T-helper 1 cell treated with Interleukin-12 subunit alpha and Interleukin-12 subunit beta and Interleukin-4 antibody, amounts not matched to agents 30 μg/mL and 1 μg/mL, for 36 hours (primary cell): ENCODE measurements around the gene ZMYND11.
"Not testable (repeated sequence)": the region's sequence is repeated elsewhere in the genome, so short reads cannot be mapped to it uniquely, and the experiment has no call there.

Source experiments
- H3K27ac Mint-ChIP-seq: one replicate; pipeline ENCODE4 v1.8.0; 2021; ENCODE audit warnings: mild to moderate bottlenecking, mixed read lengths
- H3K27me3 Mint-ChIP-seq: one replicate; pipeline ENCODE4 v1.8.0; 2021; ENCODE audit warnings: low read depth, mixed read lengths
- H3K36me3 Mint-ChIP-seq: one replicate; pipeline ENCODE4 v1.8.0; 2021; ENCODE audit warnings: low read depth, mixed read lengths
- H3K4me1 Mint-ChIP-seq: one replicate; pipeline ENCODE4 v1.8.0; 2021; ENCODE audit warnings: low read depth, mixed read lengths
- H3K4me3 Mint-ChIP-seq: one replicate; pipeline ENCODE4 v1.8.0; 2021; ENCODE audit warnings: mild to moderate bottlenecking, moderate library complexity, mixed read lengths
- H3K9me3 Mint-ChIP-seq: one replicate; pipeline ENCODE4 v1.8.0; 2021; ENCODE audit warnings: mixed read lengths

ZMYND11 gene

GRCh38 chr10:265816-266588 is 130.7 kb downstream of the ZMYND11 start:
- not testable (repeated sequence) for H3K27me3 Mint-ChIP-seq, H3K36me3 Mint-ChIP-seq, H3K9me3 Mint-ChIP-seq, H3K4me1 Mint-ChIP-seq, H3K27ac Mint-ChIP-seq, H3K4me3 Mint-ChIP-seq

DNA sequence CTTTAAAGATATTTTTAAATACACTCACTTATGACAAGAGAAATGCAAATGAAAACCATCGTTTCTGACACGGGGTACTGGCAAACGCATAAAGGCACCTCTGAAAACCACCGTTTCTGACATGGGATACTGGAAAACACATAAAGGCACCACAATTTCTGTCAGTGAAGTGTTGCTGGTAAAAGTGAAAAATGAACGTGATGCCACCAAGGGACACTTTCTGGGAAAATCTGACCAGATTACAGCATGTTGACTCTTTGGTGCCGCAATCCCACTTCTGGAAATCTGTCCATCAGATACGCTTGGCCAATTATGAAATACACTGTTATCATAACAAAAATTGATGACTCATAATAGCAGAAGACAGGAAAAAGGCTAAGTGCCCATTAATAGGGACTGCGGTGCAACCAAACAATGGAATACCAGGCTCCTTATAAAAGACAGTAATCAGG is 131.7 kb downstream of the ZMYND11 start:
- Mint-ChIP-seq H3K9me3 (no peaks in the 10 kb centered on the region), H3K27me3 (no peaks in the 10 kb centered on the region), H3K27ac (no peak overlapping the region), H3K4me1 (no peaks in the 10 kb centered on the region), H3K36me3 (no peaks in the 10 kb centered on the region), H3K4me3 (no peak overlapping the region)

- H3K27ac Mint-ChIP-seq = no peak overlapping the region
- no peaks in the 10 kb centered on the region for H3K27me3 Mint-ChIP-seq
- H3K36me3 Mint-ChIP-seq = no peaks in the 10 kb centered on the region
- no peaks in the 10 kb centered on the region for H3K9me3 Mint-ChIP-seq
- no peak overlapping the region for H3K4me3 Mint-ChIP-seq
- no peaks in the 10 kb centered on the region for H3K4me1 Mint-ChIP-seq
Observed at GRCh38 chr10:267705-268104, 132.4 kb downstream of the ZMYND11 start.

DNA sequence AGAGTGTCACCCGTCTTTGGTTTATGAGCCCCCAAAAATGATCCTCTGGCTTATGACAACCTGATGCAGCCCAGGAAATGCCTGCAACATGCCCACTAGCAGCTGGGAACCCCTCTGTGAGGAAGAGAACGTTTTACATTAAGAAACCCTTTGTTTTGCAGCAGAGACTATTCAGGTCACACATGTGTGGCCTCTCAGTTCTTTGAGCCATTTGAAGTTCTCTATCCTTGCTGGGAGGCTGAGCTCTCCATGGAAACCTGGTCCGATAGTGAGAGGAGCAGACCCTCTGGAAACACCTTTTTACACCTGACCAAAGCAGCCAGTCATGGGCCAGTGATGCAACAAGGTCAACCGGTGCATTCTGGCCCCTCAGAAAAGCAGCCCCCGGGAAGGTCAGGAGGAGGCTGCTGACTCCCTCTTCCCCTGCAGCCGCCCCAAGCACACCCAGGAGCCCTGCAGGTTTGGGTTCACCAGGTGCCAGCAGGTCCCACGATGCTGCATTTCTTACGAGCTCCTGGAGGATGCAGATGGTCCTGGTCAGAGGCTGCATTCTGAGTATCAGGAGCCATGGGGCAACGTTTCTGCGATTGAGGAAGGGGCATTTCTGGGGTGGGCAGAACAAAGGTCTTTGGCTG is 134.3 kb downstream of the ZMYND11 start:
- H3K27me3 Mint-ChIP-seq = no peaks in the 10 kb centered on the region
- H3K27ac Mint-ChIP-seq = no peak overlapping the region
- no peaks in the 10 kb centered on the region for H3K9me3 Mint-ChIP-seq
- no peak overlapping the region for H3K4me3 Mint-ChIP-seq
- H3K4me1 Mint-ChIP-seq = no peaks in the 10 kb centered on the region
- no peaks in the 10 kb centered on the region for H3K36me3 Mint-ChIP-seq

DNA sequence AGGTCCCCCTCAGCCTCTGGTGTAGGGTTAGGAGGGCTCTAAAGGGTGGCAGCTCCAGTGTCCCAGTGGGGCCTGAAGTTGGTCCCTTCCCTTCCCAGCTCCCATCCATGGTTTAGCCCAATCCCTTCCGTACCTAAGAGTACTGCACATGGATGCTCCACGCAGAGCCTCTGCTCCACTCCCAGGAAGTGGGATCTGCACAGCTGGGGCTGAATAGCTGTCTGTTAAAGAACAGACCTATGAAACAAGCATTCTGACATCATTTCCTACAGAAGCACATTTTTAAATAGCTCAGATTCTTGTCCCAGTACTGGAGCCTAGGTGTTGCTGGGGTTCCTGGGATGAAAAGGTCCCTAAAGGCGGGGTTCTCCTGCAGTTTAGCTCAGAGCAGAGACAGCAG is 135.9 kb downstream of the ZMYND11 start:
- Mint-ChIP-seq H3K4me1 (no peaks in the 10 kb centered on the region), H3K27ac (no peak overlapping the region), H3K27me3 (no peaks in the 10 kb centered on the region), H3K4me3 (no peak overlapping the region), H3K36me3 (no peaks in the 10 kb centered on the region), H3K9me3 (no peaks in the 10 kb centered on the region)

DNA sequence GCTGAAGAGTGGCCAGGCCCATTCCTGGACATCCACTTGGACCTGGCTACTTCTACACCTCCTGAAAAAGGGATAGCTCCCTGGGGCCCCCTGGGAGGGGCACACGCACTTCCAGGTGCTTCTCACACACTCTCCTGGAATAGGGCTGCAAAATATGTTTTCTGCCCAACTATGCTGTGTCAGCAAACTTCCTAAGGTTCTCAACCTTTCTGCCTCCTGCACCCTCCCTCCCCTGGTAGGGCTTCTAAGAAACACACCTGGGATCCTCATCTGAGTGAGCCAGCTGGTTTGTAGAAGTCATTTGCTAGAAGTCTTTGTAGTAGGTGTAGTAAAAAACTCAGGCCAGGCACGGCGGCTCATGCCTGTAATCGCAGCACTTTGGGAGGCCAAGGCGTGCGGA is 136.5 kb downstream of the ZMYND11 start:
- Mint-ChIP-seq H3K9me3 (no peaks in the 10 kb centered on the region), H3K4me3 (no peak overlapping the region), H3K36me3 (no peaks in the 10 kb centered on the region), H3K27ac (no peak overlapping the region), H3K27me3 (no peaks in the 10 kb centered on the region), H3K4me1 (no peaks in the 10 kb centered on the region)

DNA sequence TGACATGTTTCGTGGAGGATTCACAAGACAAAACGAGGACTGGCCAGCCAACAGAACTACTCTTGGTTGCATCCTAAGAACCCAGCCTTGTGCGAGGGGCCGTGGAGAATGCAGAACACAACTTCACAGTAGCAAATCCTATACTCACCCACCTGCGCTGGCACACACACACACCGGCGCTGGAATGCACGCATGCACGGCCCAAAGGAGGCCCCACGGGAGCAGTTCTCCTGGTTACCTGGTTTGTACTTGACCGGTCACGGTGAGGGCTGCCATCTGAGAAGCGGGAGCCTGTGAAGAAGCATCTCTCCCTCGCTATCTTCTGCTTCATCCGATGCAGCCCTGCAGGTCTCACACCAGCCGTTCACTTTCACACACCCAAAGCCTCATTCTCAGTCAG is 137.8 kb downstream of the ZMYND11 start:
- Mint-ChIP-seq H3K27ac (no peak overlapping the region), H3K9me3 (no peaks in the 10 kb centered on the region), H3K27me3 (no peaks in the 10 kb centered on the region), H3K4me1 (no peaks in the 10 kb centered on the region), H3K4me3 (no peak overlapping the region), H3K36me3 (no peaks in the 10 kb centered on the region)

GRCh38 chr10:274866-275265 is 139.6 kb downstream of the ZMYND11 start:
- Mint-ChIP-seq H3K27ac (no peak overlapping the region), H3K4me3 (no peak overlapping the region), H3K9me3 (no peaks in the 10 kb centered on the region), H3K4me1 (no peaks in the 10 kb centered on the region), H3K27me3 (no peaks in the 10 kb centered on the region), H3K36me3 (no peaks in the 10 kb centered on the region)

GRCh38 chr10:275680-276079 is 140.4 kb downstream of the ZMYND11 start:
- no peaks in the 10 kb centered on the region for H3K9me3 Mint-ChIP-seq
- H3K27ac Mint-ChIP-seq = no peak overlapping the region
- H3K36me3 Mint-ChIP-seq = no peaks in the 10 kb centered on the region

GRCh38 chr10:277963-278362 is 142.7 kb downstream of the ZMYND11 start:
- Mint-ChIP-seq H3K4me3 (no peak overlapping the region), H3K9me3 (no peaks in the 10 kb centered on the region), H3K4me1 (peaks cover 2% of the 10 kb centered on the region), H3K36me3 (no peaks in the 10 kb centered on the region), H3K27me3 (no peaks in the 10 kb centered on the region), H3K27ac (no peak overlapping the region)

More at GRCh38 chr10:275680-276079, 140.4 kb downstream of the ZMYND11 start:
- H3K27me3 Mint-ChIP-seq = no peaks in the 10 kb centered on the region
- H3K4me1 Mint-ChIP-seq = no peaks in the 10 kb centered on the region
- no peak overlapping the region for H3K4me3 Mint-ChIP-seq

DNA sequence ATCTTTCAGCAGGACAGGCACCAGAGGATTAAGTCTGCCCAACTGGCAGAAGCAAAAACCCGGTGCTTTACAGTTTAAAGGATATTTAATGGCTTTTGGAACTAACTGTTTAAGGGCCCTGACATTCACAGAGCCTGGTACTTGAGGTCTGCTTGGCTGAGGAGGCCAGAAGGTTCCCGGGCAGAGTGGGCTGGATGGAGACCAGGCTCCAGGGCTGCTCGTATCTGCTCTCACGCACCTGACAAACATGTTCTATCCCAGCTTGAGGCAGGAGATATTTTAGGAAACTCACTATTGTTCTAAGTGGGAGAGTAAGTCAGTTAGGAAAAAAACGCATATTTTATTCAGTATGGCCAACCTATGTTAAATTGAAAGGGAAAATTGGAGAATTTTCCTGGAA is 143.5 kb downstream of the ZMYND11 start:
- H3K27ac Mint-ChIP-seq = no peak overlapping the region

GRCh38 chr10:279232-279631 is 144.0 kb downstream of the ZMYND11 start:
- peaks cover 15% of the 10 kb centered on the region for H3K4me1 Mint-ChIP-seq
- no peaks in the 10 kb centered on the region for H3K27me3 Mint-ChIP-seq
- H3K27ac Mint-ChIP-seq = no peak overlapping the region
- H3K36me3 Mint-ChIP-seq = peaks cover 2% of the 10 kb centered on the region
- H3K9me3 Mint-ChIP-seq = no peaks in the 10 kb centered on the region
- no peak overlapping the region for H3K4me3 Mint-ChIP-seq

More for the DNA sequence above, 143.5 kb downstream of the ZMYND11 start:
- H3K36me3 Mint-ChIP-seq = no peaks in the 10 kb centered on the region
- no peak overlapping the region for H3K4me3 Mint-ChIP-seq
- H3K9me3 Mint-ChIP-seq = no peaks in the 10 kb centered on the region
- peaks cover 10% of the 10 kb centered on the region for H3K4me1 Mint-ChIP-seq
- no peaks in the 10 kb centered on the region for H3K27me3 Mint-ChIP-seq

- Mint-ChIP-seq H3K9me3 (no peaks in the 10 kb centered on the region), H3K4me3 (no peak overlapping the region), H3K27ac (no peak overlapping the region), H3K36me3 (peaks cover 4% of the 10 kb centered on the region), H3K4me1 (peaks cover 17% of the 10 kb centered on the region), H3K27me3 (no peaks in the 10 kb centered on the region)
Observed at GRCh38 chr10:279655-280054, 144.4 kb downstream of the ZMYND11 start.

- no peaks in the 10 kb centered on the region for H3K27me3 Mint-ChIP-seq
- H3K27ac Mint-ChIP-seq = no peak overlapping the region
- no peak overlapping the region for H3K4me3 Mint-ChIP-seq
- no peaks in the 10 kb centered on the region for H3K9me3 Mint-ChIP-seq
- peaks cover 17% of the 10 kb centered on the region for H3K4me1 Mint-ChIP-seq
- H3K36me3 Mint-ChIP-seq = peaks cover 5% of the 10 kb centered on the region
Observed at GRCh38 chr10:282294-283139, 147.3 kb downstream of the ZMYND11 start.

DNA sequence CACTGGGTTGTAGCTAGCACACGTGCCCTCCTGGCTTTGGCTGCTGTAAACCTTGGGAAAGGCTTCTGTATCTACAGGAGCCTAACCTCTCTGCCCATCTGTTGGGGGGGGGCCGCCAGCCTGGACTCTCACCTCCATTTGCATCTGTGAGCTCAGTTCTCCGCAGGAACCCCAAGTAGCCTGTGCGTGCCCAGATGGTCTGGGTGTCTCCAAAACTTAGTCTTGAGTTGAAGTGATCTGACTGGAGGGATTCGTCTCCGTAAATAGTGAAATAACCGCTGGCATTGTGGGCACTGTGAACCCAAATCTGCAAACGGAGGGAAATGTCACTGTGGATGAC is 147.9 kb downstream of the ZMYND11 start:
- Mint-ChIP-seq H3K27ac (no peak overlapping the region), H3K27me3 (no peaks in the 10 kb centered on the region), H3K4me3 (no peak overlapping the region), H3K9me3 (no peaks in the 10 kb centered on the region), H3K36me3 (peaks cover 5% of the 10 kb centered on the region), H3K4me1 (peaks cover 17% of the 10 kb centered on the region)
